Measurements from ENCODE around the gene KCNAB2.

The KCNAB2 gene

GRCh38 chr1:6125366-6125765, 79.7 kb downstream of the KCNAB2 start:
- TF ChIP-seq CTCF (conservative IDR thresholded peaks at IDR 0.05; ENCODE audit: low read depth, low read length) = no peak
- no peak for DNase-seq (ENCODE audit: low read depth)

GRCh38 chr1:6126028-6126427, 80.3 kb downstream of the KCNAB2 start:
- TF ChIP-seq CTCF (conservative IDR thresholded peaks at IDR 0.05; ENCODE audit: low read depth, low read length) = no peak
- no peak overlapping the region for H3K4me3 ChIP-seq (ENCODE audit: low read depth, low read length)
- no peak for DNase-seq (ENCODE audit: low read depth)

More at GRCh38 chr1:6125366-6125765, 79.7 kb downstream of the KCNAB2 start:
- H3K4me3 ChIP-seq (ENCODE audit: low read depth, low read length) = no peak overlapping the region

GRCh38 chr1:6126521-6127067, 80.9 kb downstream of the KCNAB2 start:
- no peak overlapping the region for H3K4me3 ChIP-seq (ENCODE audit: low read depth, low read length)
- TF ChIP-seq CTCF (conservative IDR thresholded peaks at IDR 0.05; ENCODE audit: low read depth, low read length) = no peak
- DNase-seq (ENCODE audit: low read depth) = no peak

GRCh38 chr1:6127587-6128163, 82.0 kb downstream of the KCNAB2 start:
- DNase-seq (ENCODE audit: low read depth) = peak; percentile 64
- no peak for TF ChIP-seq CTCF (conservative IDR thresholded peaks at IDR 0.05; ENCODE audit: low read depth, low read length)
- H3K4me3 ChIP-seq (ENCODE audit: low read depth, low read length) = no peak overlapping the region

GRCh38 chr1:6128276-6129081, 82.8 kb downstream of the KCNAB2 start:
- DNase-seq (ENCODE audit: low read depth) = no peak
- H3K4me3 ChIP-seq (ENCODE audit: low read depth, low read length) = no peak overlapping the region
- no peak for TF ChIP-seq CTCF (conservative IDR thresholded peaks at IDR 0.05; ENCODE audit: low read depth, low read length)

- H3K4me3 ChIP-seq (ENCODE audit: low read depth, low read length) = no peak overlapping the region
These were observed 83.6 kb downstream of the KCNAB2 start for GRCh38 chr1:6129313-6129712.

More at GRCh38 chr1:6129313-6129712, 83.6 kb downstream of the KCNAB2 start:
- TF ChIP-seq CTCF (conservative IDR thresholded peaks at IDR 0.05; ENCODE audit: low read depth, low read length) = no peak
- DNase-seq (ENCODE audit: low read depth) = no peak

All from choroid plexus epithelial cell (primary cell).